Measurements from ENCODE around the gene TNK2.

DNA sequence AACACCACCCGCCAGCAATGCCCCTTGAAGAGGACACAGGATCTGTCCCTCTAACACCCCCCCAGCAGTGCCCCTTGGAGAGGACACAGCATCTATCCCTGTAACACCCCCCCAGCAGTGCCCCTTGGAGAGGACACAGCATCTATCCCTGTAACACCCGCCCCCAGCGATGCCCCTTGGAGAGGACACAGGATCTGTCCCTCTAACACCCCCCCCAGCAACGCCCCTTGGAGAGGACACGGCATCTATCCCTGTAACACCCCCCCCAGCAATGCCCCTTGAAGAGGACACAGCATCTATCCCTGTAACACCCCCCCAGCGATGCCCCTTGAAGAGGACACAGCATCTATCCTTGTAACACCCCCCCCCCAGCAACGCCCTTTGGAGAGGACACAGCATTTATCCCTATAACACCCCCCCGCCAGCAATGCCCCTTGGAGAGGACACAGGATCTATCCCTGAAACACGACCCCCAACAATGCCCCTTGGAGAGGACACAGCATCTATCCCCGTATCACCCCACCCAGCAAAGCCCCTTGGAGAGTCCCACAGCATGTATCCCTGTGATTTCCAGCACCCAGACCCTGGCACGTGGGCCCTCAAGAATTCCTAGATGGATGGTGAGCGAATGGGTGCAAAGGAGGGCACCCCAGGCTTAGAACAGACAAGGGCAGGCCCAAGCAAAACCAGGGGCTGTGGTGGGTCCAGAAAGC, 26.9 kb downstream of the TNK2 start:
- no peak for TF ChIP-seq POLR2A (IDR thresholded peaks at IDR 0.05)
- TF ChIP-seq, protein P1, sequence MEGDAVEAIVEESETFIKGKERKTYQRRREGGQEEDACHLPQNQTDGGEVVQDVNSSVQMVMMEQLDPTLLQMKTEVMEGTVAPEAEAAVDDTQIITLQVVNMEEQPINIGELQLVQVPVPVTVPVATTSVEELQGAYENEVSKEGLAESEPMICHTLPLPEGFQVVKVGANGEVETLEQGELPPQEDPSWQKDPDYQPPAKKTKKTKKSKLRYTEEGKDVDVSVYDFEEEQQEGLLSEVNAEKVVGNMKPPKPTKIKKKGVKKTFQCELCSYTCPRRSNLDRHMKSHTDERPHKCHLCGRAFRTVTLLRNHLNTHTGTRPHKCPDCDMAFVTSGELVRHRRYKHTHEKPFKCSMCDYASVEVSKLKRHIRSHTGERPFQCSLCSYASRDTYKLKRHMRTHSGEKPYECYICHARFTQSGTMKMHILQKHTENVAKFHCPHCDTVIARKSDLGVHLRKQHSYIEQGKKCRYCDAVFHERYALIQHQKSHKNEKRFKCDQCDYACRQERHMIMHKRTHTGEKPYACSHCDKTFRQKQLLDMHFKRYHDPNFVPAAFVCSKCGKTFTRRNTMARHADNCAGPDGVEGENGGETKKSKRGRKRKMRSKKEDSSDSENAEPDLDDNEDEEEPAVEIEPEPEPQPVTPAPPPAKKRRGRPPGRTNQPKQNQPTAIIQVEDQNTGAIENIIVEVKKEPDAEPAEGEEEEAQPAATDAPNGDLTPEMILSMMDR (IDR thresholded peaks at IDR 0.05) = no peak

Measured in body of pancreas (tissue), 4 donors.